ENCODE measurements around the gene IGSF3. TPM values are rescaled to one million over a fixed set of nuclear protein-coding genes. Genes with fewer than 3 reads are reported as not detected.

Gene IGSF3
- total and polyA plus RNA-seq, 2 of the 8 experiments (the other 6 are each of a cell fraction or from before 2014, with no cell fraction given) = 30.0 to 32.2 TPM

DNA sequence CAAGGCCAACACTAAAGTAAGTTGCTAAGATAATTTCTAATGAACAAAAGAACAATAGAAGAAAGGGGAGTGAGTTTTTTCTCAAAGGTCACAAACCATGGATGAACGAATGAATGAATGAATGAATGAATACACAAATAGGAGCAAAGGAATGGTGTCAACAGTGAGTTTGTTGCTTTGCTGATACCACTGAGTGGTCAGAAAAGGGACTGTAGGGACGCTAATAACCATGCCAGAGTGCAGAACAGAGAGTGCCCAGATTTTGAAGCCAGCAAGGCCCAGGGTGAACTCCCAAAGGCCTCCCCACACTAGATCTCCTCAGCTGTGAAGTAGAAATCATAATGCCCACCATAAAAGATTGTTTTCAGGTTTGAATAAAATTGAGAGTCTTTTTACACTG, 112.6 kb downstream of the IGSF3 start (continued):
- TF ChIP-seq, protein P1, sequence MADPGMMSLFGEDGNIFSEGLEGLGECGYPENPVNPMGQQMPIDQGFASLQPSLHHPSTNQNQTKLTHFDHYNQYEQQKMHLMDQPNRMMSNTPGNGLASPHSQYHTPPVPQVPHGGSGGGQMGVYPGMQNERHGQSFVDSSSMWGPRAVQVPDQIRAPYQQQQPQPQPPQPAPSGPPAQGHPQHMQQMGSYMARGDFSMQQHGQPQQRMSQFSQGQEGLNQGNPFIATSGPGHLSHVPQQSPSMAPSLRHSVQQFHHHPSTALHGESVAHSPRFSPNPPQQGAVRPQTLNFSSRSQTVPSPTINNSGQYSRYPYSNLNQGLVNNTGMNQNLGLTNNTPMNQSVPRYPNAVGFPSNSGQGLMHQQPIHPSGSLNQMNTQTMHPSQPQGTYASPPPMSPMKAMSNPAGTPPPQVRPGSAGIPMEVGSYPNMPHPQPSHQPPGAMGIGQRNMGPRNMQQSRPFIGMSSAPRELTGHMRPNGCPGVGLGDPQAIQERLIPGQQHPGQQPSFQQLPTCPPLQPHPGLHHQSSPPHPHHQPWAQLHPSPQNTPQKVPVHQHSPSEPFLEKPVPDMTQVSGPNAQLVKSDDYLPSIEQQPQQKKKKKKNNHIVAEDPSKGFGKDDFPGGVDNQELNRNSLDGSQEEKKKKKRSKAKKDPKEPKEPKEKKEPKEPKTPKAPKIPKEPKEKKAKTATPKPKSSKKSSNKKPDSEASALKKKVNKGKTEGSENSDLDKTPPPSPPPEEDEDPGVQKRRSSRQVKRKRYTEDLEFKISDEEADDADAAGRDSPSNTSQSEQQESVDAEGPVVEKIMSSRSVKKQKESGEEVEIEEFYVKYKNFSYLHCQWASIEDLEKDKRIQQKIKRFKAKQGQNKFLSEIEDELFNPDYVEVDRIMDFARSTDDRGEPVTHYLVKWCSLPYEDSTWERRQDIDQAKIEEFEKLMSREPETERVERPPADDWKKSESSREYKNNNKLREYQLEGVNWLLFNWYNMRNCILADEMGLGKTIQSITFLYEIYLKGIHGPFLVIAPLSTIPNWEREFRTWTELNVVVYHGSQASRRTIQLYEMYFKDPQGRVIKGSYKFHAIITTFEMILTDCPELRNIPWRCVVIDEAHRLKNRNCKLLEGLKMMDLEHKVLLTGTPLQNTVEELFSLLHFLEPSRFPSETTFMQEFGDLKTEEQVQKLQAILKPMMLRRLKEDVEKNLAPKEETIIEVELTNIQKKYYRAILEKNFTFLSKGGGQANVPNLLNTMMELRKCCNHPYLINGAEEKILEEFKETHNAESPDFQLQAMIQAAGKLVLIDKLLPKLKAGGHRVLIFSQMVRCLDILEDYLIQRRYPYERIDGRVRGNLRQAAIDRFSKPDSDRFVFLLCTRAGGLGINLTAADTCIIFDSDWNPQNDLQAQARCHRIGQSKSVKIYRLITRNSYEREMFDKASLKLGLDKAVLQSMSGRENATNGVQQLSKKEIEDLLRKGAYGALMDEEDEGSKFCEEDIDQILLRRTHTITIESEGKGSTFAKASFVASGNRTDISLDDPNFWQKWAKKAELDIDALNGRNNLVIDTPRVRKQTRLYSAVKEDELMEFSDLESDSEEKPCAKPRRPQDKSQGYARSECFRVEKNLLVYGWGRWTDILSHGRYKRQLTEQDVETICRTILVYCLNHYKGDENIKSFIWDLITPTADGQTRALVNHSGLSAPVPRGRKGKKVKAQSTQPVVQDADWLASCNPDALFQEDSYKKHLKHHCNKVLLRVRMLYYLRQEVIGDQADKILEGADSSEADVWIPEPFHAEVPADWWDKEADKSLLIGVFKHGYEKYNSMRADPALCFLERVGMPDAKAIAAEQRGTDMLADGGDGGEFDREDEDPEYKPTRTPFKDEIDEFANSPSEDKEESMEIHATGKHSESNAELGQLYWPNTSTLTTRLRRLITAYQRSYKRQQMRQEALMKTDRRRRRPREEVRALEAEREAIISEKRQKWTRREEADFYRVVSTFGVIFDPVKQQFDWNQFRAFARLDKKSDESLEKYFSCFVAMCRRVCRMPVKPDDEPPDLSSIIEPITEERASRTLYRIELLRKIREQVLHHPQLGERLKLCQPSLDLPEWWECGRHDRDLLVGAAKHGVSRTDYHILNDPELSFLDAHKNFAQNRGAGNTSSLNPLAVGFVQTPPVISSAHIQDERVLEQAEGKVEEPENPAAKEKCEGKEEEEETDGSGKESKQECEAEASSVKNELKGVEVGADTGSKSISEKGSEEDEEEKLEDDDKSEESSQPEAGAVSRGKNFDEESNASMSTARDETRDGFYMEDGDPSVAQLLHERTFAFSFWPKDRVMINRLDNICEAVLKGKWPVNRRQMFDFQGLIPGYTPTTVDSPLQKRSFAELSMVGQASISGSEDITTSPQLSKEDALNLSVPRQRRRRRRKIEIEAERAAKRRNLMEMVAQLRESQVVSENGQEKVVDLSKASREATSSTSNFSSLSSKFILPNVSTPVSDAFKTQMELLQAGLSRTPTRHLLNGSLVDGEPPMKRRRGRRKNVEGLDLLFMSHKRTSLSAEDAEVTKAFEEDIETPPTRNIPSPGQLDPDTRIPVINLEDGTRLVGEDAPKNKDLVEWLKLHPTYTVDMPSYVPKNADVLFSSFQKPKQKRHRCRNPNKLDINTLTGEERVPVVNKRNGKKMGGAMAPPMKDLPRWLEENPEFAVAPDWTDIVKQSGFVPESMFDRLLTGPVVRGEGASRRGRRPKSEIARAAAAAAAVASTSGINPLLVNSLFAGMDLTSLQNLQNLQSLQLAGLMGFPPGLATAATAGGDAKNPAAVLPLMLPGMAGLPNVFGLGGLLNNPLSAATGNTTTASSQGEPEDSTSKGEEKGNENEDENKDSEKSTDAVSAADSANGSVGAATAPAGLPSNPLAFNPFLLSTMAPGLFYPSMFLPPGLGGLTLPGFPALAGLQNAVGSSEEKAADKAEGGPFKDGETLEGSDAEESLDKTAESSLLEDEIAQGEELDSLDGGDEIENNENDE (IDR thresholded peaks at IDR 0.05; ENCODE audit: insufficient replicate concordance, low read length) = no peak
- no peak for TF ChIP-seq CBX8 (IDR thresholded peaks at IDR 0.05; ENCODE audit: borderline replicate concordance, low read depth, low read length)
- TF ChIP-seq HDAC6 (IDR thresholded peaks at IDR 0.05; ENCODE audit: low read depth, low read length) = no peak
- TF ChIP-seq POLR2AphosphoS5 (IDR thresholded peaks at IDR 0.05; ENCODE audit: low read depth, low read length) = no peak
- TF ChIP-seq PHF8 (conservative IDR thresholded peaks at IDR 0.05; ENCODE audit: low read depth, low read length) = no peak
- no peak for TF ChIP-seq KDM4A (IDR thresholded peaks at IDR 0.05; ENCODE audit: low read depth, low read length, severe bottlenecking)
- TF ChIP-seq FOSL1 (IDR thresholded peaks at IDR 0.05; ENCODE audit: insufficient read depth, low read depth, low read length) = no peak
- no peak for TF ChIP-seq CBX5 (IDR thresholded peaks at IDR 0.05; ENCODE audit: low read depth, low read length)
- TF ChIP-seq EP300 (IDR thresholded peaks at IDR 0.05; ENCODE audit: borderline replicate concordance in 1 of 2, low read depth in 2 of 2, low read length in 2 of 2) = no peak

All from H1 (cell line).